Measurements from ENCODE around the gene INSC. TPM values are rescaled to one million over a fixed set of nuclear protein-coding genes. Genes with fewer than 3 reads are reported as not detected.
"Not testable (repeated sequence)": the region's sequence is repeated elsewhere in the genome, so short reads cannot be mapped to it uniquely, and the experiment has no call there.

The INSC gene, protein sequence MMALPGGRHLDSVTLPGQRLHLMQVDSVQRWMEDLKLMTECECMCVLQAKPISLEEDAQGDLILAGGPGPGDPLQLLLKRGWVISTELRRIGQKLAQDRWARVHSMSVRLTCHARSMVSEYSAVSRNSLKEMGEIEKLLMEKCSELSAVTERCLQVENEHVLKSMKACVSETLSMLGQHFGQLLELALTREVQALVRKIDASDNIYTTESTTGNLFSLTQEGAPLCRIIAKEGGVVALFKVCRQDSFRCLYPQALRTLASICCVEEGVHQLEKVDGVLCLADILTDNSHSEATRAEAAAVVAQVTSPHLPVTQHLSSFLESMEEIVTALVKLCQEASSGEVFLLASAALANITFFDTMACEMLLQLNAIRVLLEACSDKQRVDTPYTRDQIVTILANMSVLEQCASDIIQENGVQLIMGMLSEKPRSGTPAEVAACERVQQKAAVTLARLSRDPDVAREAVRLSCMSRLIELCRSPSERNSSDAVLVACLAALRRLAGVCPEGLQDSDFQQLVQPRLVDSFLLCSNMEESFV
- not detected for polyA plus RNA-seq (ENCODE audit: low read depth in 6 of 6)

DNA sequence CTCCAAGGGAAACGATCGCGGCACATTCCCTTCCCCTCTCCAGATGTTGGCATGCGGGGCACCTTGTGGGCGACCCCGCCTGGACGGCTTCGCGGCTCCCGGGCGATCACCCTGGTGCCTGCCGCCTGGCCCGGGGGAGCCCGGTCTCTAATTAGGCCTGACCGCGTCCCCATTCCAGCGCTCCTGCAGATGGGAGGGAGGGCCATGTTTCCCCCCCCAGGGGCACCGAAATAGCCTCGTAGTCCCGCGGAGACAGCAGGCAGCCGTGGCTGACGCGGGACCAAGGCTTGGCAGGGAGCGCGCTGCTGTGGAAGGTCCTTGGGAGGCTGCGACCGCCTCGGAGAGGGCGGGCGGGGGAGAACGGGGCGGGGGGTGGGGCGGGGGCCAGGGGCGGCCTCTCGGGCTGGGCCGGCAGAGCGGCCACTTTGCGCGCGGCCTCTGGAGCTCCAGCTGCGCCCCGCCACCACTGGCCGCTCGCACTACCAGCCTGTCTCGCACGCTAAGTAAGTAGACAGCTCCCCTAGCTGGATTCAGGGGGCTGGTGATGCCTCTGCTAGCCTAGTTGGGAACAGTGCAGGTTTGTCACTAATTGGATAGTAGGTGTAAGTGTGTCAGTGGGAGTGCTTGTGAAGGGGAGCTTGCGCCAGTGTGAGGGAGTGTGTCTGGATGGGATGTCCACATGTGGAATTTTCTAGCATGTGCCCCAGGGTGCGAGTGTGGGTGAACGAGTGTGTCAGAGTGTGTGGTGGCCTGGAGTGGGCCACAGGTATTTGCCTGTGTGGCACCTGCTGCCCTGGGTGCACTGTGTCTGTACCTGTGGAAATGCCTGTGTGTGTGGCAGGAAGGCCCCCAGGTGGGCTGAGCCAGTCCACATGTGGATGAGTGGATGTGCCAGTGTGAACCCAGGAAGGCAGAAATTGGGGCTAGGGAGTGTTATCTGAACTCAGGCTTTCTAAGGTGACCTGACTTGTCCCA lies at the start of gene INSC:
TSS of gene INSC (plus strand) at position 423 of the 975 bp plus-strand sequence. CDS start 34,252 bp downstream, outside the sequence.
- Mint-ChIP-seq H3K36me3 (peaks cover 0 to 4% of the 10 kb centered on the region in 2 donors), H3K4me3 (peak within 1 kb of the TSS; percentile 62 to 95 (median 90)), H3K27ac (peak within 1 kb of the TSS; percentile 63 to 99 (median 94)), H3K4me1 (peaks cover 61 to 80% (median 64%) of the 10 kb centered on the region in 3 donors), H3K9me3 (peaks cover 0 to 3% (median 0%) of the 10 kb centered on the region in 7 donors), H3K27me3 (peaks cover 16 to 33% (median 22%) of the 10 kb centered on the region in 3 donors)
- ATAC-seq (ENCODE audit: low read depth in 2 of 2) (no peak), DNase-seq (no peak)

DNA sequence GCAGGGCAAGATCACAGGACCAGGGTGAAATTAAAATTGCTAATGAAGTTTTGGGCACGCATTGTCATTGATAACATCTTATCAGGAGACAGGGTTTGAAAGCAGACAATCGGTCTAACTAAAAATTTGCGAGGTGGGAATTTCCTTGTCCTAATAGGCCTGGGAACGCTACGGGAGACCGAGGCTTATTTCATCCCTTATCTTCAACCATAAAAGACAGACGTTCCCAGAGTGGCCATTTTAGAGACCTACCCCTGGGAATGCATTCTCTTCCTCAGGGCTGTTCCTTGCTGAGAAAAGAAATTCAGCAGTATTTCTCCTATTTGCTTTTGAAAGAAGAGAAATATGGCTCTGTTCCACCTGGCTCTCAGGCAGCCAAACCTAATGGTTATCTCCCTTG lies 45.0 kb upstream of the INSC start:
- Mint-ChIP-seq H3K27me3 (peaks cover 29 to 61% (median 56%) of the 10 kb centered on the region in 3 donors), H3K36me3 (peaks cover 0 to 15% of the 10 kb centered on the region in 2 donors), H3K4me1 (peaks cover 7 to 24% (median 16%) of the 10 kb centered on the region in 3 donors), H3K9me3 (peaks cover 6 to 35% (median 25%) of the 10 kb centered on the region in 7 donors)
- not testable (repeated sequence) for H3K4me3 Mint-ChIP-seq; DNase-seq; H3K27ac Mint-ChIP-seq; ATAC-seq (ENCODE audit: low read depth in 2 of 2)

DNA sequence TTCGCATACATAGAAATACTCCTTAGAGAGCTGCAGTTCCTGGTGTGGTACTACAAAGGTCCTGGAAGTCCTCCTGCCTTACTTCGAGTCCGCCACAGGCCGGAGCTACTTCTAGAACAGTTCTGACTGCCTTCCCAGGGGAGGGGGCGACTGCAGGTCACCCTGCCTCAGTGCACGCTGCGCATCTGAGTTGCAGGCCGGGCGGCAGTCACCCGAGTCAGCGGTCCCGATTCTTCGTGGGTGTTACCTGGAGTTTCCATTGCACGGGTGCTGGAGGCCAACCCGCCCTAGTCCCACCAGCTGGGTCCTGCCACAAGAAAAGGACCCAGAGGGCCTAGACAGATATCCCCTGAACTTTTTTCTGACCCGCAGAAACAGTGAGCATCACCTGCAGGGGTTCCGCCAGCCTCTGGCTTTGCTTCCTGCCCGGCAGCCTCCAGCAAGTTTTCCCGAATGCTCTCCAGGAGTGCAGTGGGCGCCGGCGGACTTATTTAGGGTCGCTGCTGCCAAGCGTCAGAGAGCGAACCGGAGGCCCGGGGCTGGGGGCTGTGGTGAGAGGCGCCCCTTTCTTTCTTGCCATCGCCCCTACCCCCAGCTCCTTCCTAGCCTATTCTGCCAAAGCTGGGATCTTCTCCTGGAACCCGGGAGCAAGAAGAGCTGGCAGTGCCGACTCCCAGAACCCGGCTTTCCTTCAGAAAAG lies 43.0 kb upstream of the INSC start:
- ATAC-seq (ENCODE audit: low read depth in 2 of 2) = no peak
- Mint-ChIP-seq H3K4me1 (peaks cover 10 to 27% (median 18%) of the 10 kb centered on the region in 3 donors), H3K9me3 (peaks cover 6 to 35% (median 25%) of the 10 kb centered on the region in 7 donors), H3K4me3 (peak overlapping the region in 2 of 8 donors; percentile 23 to 34), H3K36me3 (peaks cover 0 to 15% of the 10 kb centered on the region in 2 donors), H3K27me3 (peaks cover 36 to 64% (median 62%) of the 10 kb centered on the region in 3 donors), H3K27ac (no peak overlapping the region)
- DNase-seq = no peak

DNA sequence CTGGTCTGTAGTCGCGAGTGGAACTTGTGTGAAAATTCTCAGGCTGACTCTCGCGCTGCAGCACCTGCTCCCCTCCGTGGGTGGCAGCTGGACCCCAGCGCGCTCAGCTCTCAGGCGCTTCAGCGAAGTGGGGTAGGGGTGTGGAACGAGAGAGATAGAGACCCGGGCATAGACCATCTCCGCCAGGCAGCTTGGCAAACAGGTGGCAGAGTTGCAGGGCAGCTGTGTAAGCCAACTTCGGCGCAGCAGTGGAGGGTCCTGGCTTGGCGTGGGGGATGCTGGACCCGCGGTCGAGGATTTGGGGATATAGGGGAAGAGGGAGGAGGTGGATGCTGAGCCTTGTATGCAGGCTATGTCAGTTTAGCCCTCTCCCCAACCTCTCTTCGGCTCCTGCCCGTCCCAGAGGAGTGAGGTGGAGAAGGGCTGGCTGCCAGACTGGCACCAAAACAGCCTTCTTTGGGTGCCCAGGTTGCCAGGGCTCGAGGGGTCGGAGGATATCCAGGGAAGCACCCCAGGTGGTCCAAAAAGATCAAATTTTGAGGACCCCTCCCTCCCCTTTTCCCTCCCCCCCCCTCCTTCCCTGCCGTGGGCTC lies 42.1 kb upstream of the INSC start:
- no peak overlapping the region for H3K27ac Mint-ChIP-seq
- H3K9me3 Mint-ChIP-seq = peaks cover 6 to 35% (median 25%) of the 10 kb centered on the region in 7 donors
- peaks cover 40 to 71% (median 67%) of the 10 kb centered on the region in 3 donors for H3K27me3 Mint-ChIP-seq
- DNase-seq (no peak), ATAC-seq (ENCODE audit: low read depth in 2 of 2) (no peak)
- peak overlapping the region in 3 of 8 donors; percentile 23 to 60 (median 34) for H3K4me3 Mint-ChIP-seq
- peaks cover 0 to 15% of the 10 kb centered on the region in 2 donors for H3K36me3 Mint-ChIP-seq
- H3K4me1 Mint-ChIP-seq = peaks cover 10 to 27% (median 18%) of the 10 kb centered on the region in 3 donors

DNA sequence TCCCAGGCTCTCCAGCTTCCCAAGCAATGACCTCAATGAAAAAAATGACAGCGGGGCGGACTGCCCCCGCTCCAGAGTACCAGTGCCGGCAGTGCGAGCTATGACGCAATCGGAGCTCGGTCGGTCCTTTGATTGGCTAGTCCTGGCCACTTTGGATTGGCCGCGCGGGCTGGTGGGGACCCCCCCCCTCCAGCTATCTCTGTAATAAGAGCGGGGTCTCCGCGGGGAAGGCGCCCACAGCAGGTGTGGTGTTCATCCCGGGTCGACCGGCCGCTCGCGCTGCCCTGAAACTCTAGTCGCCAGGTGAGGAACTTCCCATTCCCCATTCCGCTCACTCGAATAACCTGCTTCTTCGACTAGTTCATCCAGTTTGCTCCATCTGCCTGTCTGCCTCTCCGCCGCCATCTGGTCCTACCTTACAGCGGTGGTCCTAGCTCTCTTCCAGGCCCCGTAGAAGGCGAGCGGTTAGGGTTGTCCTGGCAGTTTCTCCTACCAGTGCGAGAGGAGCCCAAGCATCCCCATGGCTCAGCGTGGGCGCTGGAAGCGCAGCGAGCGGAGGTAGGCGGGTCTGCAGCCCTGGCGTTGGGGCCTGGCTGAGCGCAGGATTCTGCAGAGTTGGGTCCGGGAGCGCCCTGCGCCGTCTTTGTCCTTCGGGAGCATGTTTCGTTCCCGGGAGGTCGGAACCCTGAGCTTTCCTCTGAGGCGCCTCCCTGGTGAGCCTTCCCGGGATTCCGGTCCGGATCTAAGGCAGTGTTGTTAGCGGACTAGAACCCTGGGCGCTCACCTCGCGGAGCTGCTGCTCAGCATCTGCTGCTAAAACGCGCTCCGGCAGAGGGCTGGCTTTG lies 41.1 kb upstream of the INSC start, which contains the start of gene CALCB:
TSS of gene CALCB (plus strand) at position 233 of the 845 bp plus-strand sequence. CDS start 1,126 bp downstream, outside the sequence.
- peaks cover 1 to 27% (median 20%) of the 10 kb centered on the region in 7 donors for H3K9me3 Mint-ChIP-seq
- DNase-seq (no peak), ATAC-seq (ENCODE audit: low read depth in 2 of 2) (no peak)
- peak within 1 kb of the TSS; percentile 53 to 86 (median 78) for H3K4me3 Mint-ChIP-seq
- peaks cover 0 to 8% of the 10 kb centered on the region in 2 donors for H3K36me3 Mint-ChIP-seq
- H3K27me3 Mint-ChIP-seq = peaks cover 31 to 65% (median 60%) of the 10 kb centered on the region in 3 donors
- H3K4me1 Mint-ChIP-seq = peaks cover 10 to 27% (median 18%) of the 10 kb centered on the region in 3 donors
- no peak within 1 kb of the TSS for H3K27ac Mint-ChIP-seq

DNA sequence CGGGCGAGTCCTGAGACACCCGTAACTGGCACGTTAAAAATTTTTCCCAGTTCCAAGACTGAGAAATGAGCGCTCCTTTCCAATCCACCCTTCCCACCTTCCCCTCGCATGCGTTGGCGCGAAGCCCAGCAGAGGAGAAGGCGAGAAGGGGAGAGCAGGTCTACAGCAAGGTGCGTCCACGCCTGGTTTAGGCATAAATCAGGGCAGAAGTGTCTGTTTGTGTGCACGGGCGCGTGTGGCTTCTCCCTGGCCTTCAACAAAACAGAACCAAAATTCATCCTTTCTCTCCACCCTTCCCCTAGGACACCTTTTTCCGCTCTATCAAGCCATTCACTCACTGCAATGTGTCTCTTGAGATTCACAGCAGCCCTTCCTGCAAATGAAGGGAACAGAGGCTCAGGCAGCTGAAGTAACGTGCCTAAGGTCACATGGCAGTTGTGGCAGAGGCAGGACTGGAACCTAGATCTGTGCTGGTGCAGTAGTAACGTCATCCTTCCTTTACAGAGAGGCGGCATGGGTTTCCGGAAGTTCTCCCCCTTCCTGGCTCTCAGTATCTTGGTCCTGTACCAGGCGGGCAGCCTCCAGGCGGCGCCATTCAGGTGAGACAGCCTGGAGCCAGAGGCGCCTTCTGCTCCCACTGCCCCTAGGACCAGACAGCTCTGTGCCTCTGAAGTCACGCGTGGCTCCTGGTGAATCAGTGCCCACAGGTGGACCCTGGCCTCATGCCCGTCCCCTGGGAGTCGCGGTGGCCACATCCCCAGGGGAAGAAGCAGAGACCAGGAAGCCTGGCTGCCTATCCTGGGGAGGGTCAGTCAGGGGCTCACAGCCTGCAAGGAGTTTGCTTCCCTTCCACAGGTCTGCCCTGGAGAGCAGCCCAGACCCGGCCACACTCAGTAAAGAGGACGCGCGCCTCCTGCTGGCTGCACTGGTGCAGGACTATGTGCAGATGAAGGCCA lies 40.2 kb upstream of the INSC start:
- Mint-ChIP-seq H3K27ac (no peak overlapping the region), H3K4me1 (peaks cover 10 to 27% (median 18%) of the 10 kb centered on the region in 3 donors), H3K27me3 (peaks cover 30 to 64% (median 63%) of the 10 kb centered on the region in 3 donors), H3K36me3 (no peaks in the 10 kb centered on the region), H3K9me3 (peaks cover 0 to 18% (median 12%) of the 10 kb centered on the region in 7 donors), H3K4me3 (peak overlapping the region; percentile 53 to 84 (median 75))
- DNase-seq = peak; percentile 67
- ATAC-seq (ENCODE audit: low read depth in 2 of 2) = peak; percentile 84 to 86

DNA sequence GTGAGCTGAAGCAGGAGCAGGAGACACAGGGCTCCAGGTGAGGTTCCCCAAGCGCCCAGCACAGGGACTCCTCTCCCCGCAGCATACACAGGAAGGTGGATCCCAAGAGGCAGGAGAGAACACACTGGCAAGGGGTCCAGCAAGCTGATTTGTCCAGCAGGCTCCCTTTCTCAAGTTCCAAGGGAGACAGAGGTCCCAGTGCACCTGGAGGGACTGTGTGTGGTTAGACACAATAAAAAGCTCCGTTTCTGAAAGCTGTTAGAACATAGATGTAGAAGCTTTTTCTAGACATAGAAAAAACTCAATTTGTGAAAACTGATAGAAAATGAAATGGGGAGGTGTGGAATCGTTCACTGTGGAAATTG lies 39.6 kb upstream of the INSC start:
- no peak overlapping the region for H3K27ac Mint-ChIP-seq
- no peaks in the 10 kb centered on the region for H3K36me3 Mint-ChIP-seq
- no peak for DNase-seq
- H3K9me3 Mint-ChIP-seq = peaks cover 0 to 11% (median 7%) of the 10 kb centered on the region in 7 donors
- H3K27me3 Mint-ChIP-seq = peaks cover 31 to 65% (median 63%) of the 10 kb centered on the region in 3 donors
- H3K4me3 Mint-ChIP-seq = peak overlapping the region in 3 of 8 donors; percentile 67 to 84 (median 74)
- H3K4me1 Mint-ChIP-seq = peaks cover 10 to 27% (median 18%) of the 10 kb centered on the region in 3 donors
- ATAC-seq (ENCODE audit: low read depth in 2 of 2) = no peak

DNA sequence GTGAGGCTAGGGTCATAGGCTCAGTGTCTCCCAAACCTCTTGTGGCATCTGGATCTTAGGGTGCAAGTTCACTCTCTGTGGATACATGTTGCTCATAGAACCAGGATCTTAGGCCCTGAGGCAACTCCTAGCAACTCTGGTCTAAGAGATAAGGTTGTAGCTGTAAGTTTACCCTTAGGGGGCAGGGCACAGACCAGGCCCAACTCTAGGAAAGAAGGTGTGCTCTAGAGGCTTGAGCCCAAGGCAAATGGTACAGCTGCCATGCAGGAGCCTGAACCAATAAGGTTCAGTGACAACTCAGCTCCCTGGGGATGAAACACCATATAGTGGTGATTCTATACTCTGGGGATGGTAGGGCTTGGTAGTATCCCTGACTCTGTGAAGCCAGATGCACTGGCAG lies 23.5 kb upstream of the INSC start:
- Mint-ChIP-seq H3K4me3 (no peak overlapping the region), H3K4me1 (peaks cover 0 to 9% (median 9%) of the 10 kb centered on the region in 3 donors), H3K27ac (no peak overlapping the region), H3K36me3 (peaks cover 0 to 7% of the 10 kb centered on the region in 2 donors), H3K27me3 (peaks cover 15 to 34% (median 28%) of the 10 kb centered on the region in 3 donors), H3K9me3 (peaks cover 2 to 15% (median 9%) of the 10 kb centered on the region in 7 donors)
- DNase-seq (no peak), ATAC-seq (ENCODE audit: low read depth in 2 of 2) (no peak)

DNA sequence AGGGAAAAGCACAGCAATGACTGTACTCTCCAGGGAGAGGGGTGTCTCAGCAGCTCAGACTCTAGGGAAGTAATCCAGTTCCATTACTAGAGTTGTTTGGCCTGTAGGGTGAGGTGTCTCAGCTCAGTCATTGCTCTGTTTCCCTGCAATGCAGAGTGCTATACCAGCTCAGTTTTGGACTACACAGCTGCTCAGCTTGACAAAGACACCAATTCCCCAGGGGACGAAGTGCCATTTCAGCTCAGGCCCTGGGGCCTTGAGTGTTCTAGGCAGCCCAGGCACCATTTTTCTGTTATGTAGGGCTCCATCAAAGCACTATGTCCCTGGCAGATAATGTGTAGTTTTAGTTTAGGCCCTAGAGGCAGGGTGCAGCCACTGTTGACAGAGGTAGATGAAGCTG lies 23.1 kb upstream of the INSC start:
- ATAC-seq (ENCODE audit: low read depth in 2 of 2) (peak in 1 of 2 donors; percentile 32), DNase-seq (no peak)
- Mint-ChIP-seq H3K4me3 (no peak overlapping the region), H3K27ac (peak overlapping the region in 1 of 6 donors; percentile 61), H3K9me3 (peaks cover 2 to 15% (median 9%) of the 10 kb centered on the region in 7 donors), H3K27me3 (peaks cover 13 to 37% (median 23%) of the 10 kb centered on the region in 3 donors), H3K4me1 (peaks cover 0 to 9% (median 9%) of the 10 kb centered on the region in 3 donors), H3K36me3 (peaks cover 0 to 7% of the 10 kb centered on the region in 2 donors)

DNA sequence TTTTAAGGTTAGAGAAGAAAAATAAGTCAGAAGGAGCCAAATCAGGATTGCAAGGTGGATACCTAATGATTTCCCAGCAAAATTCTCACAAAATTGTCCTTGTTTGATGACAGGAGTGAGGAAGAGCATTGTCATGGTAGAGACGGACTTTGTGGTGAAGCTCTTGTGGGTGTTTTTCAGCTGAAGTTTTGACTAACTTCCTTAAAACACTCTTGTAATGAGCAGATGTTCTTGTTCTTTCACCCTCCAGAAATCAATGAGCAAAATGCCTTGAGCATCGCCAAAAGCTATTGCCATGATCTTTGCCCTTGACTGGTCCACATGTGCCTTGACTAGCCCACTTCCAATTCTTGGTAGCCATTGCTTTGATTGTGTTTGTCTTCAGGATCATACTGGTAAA lies 21.3 kb upstream of the INSC start:
- Mint-ChIP-seq H3K27ac (no peak overlapping the region), H3K27me3 (peaks cover 13 to 34% (median 16%) of the 10 kb centered on the region in 3 donors), H3K4me3 (no peak overlapping the region), H3K4me1 (peaks cover 0 to 9% (median 9%) of the 10 kb centered on the region in 3 donors), H3K36me3 (no peaks in the 10 kb centered on the region), H3K9me3 (peaks cover 0 to 2% (median 0%) of the 10 kb centered on the region in 7 donors)
- ATAC-seq (ENCODE audit: low read depth in 2 of 2) (peak; percentile 32 to 50), DNase-seq (no peak)

Data from naive B cell (primary cell).